Right lobe of liver (tissue), 6 donors: ENCODE results near the gene SPATA46. TPM values are rescaled to one million over a fixed set of nuclear protein-coding genes. Genes with fewer than 3 reads are reported as not detected.

Experiments used
- ATAC-seq, 4 donors: fragments of 200-7000 bp; cut with Tn5 transposase; one replicate each; pipeline ENCODE4 v1.9.1; 2020; ENCODE audit warnings: mild to moderate bottlenecking in 4 of 4, moderate library complexity in 4 of 4
- DNase-seq, 3 donors: peaks; one replicate each; pipeline ENCODE4 v3.0.0-alpha.2; 2020
- H3K27ac ChIP-seq, 3 donors: fragments of 200-600 bp; one replicate each; pipeline ENCODE4 v1.8.0; 2022
- H3K27me3 ChIP-seq, 2 donors: fragments of 200-600 bp; one replicate each; pipeline ENCODE4 v1.8.0; 2022
- H3K36me3 ChIP-seq, 4 donors: fragments of 200-600 bp; sonication (generic) in 1 of 4; one replicate each; pipeline versions ENCODE4 v1.5.1 to v1.8.0; 2017 to 2022; ENCODE audit warnings: control low read depth in 1 of 4
- H3K4me1 ChIP-seq, 4 donors: fragments of 200-600 bp; sonication (generic) in 1 of 4; one replicate each; pipeline versions ENCODE4 v1.5.1 to v1.8.0; 2017 to 2022; ENCODE audit warnings: control low read depth in 1 of 4
- H3K4me3 ChIP-seq, 3 donors: fragments of 200-600 bp; one replicate each; pipeline ENCODE4 v1.8.0; 2022
- H3K9me3 ChIP-seq, 4 donors: fragments of 200-600 bp; sonication (generic) in 1 of 4; one replicate each; pipeline versions ENCODE4 v1.5.1 to v1.8.0; 2017 to 2022; ENCODE audit warnings: control low read depth in 1 of 4
- POLR2A ChIP-seq: fragments of 450-650 bp; IDR thresholded peaks from one replicate; pipeline ENCODE4 v1.6.1; 2017; ENCODE audit warnings: antibody characterized with exemption, mild to moderate bottlenecking
- WGBS: methylation state at CpG from one replicate; pipeline ENCODE4 v1.1.6; 2018; ENCODE audit warnings: low coverage, low lambda C conversion rate; ENCODE audit not compliant: insufficient coverage; ENCODE audit errors: missing lambda C conversion rate; 5-methylcytosine and 5-hydroxymethylcytosine counted together
- intact Hi-C, 2 donors: fragments of 100-400 bp; cut with DNase I; formaldehyde crosslinking; loops; one replicate each; pipeline versions ENCODE4 v1.11.2 to v1.14.1; 2022
- total RNA-seq, 6 experiments: library from RNA; depleted of rRNA in 2 of 6; stranded (reverse); fragments of >200 nt in 2 of 6; fragmentation: NEBNext Ultra II Directional in 3 of 6; extraction: Animal tissue kit (Norgen Biotek cat#: 25700) in 3 of 6; gene quantifications; one replicate each; pipeline versions ENCODE4 v1.1.0 to v1.2.4, GENCODE V29; 2016 to 2023
- TF ChIP-seq, protein P1 (sequence below), 4 donors: fragments of 200-600 bp in 3 of 4; fragments of 450-650 bp in 1 of 4; IDR thresholded peaks; one replicate each; pipeline versions ENCODE4 v1.5.1 to v1.8.0; 2016 to 2022; ENCODE audit warnings: antibody characterized with exemption in 4 of 4, mild to moderate bottlenecking in 2 of 4
- donor health status: DM: no; HTN: yes; CAD: no.
- donor health status: DM: no; HTN: no; CAD: no.
- donor health status: DM: no; HTN: no; CAD: no.
- donor health status: DM: no; HTN: yes; CAD: no.
- donor health status: DM: no; HTN: yes; CAD: no.

The SPATA46 gene
- total RNA-seq, 6 experiments from 2014 or later: not detected

DNA sequence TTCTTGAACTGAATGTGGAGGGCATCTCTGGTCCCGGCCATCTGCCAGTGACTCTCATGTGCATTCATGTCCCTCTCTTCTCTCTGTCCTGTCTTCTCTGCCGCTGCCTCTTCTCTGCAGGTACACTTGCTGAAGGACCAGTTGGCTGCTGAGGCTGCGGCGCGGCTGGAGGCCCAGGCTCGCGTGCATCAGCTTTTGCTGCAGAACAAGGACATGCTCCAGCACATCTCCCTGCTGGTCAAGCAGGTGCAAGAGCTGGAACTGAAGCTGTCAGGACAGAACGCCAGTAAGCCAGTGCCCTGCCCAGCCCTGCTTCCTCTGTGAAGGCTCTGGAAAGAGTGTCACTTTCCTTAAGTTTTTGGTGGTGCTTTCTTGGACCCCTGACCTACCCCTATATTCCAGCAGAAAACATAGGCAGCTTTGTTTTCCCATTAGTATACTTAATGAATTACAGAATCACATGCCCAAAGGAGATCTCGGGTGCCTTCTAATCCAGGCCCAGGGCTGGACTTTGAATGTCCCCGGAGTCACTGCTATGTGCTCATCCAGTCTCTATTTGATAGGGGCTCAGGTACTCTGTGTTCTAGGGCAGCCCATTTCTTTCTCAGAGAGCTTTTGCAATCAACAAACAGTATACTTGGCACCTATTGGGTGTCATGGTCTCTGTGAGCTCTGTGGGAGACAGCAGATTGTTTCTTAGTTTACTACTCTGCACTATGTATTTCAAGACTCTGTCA, 11.2 kb downstream of the SPATA46 start:
- no peak for TF ChIP-seq POLR2A
- TF ChIP-seq, protein P1, sequence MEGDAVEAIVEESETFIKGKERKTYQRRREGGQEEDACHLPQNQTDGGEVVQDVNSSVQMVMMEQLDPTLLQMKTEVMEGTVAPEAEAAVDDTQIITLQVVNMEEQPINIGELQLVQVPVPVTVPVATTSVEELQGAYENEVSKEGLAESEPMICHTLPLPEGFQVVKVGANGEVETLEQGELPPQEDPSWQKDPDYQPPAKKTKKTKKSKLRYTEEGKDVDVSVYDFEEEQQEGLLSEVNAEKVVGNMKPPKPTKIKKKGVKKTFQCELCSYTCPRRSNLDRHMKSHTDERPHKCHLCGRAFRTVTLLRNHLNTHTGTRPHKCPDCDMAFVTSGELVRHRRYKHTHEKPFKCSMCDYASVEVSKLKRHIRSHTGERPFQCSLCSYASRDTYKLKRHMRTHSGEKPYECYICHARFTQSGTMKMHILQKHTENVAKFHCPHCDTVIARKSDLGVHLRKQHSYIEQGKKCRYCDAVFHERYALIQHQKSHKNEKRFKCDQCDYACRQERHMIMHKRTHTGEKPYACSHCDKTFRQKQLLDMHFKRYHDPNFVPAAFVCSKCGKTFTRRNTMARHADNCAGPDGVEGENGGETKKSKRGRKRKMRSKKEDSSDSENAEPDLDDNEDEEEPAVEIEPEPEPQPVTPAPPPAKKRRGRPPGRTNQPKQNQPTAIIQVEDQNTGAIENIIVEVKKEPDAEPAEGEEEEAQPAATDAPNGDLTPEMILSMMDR (IDR thresholded peaks at IDR 0.05): no peak
- H3K9me3 ChIP-seq: no peaks in the 10 kb centered on the region
- peak overlapping the region; percentile 54 to 94 (median 93) for H3K27ac ChIP-seq
- peaks cover 0 to 65% (median 32%) of the 10 kb centered on the region in 4 donors for H3K4me1 ChIP-seq
- WGBS: 43% methylated on average over 7 of the region's 10 CpGs
- H3K36me3 ChIP-seq: peaks cover 0 to 8% (median 2%) of the 10 kb centered on the region in 4 donors
- H3K27me3 ChIP-seq: no peaks in the 10 kb centered on the region
- no peak overlapping the region for H3K4me3 ChIP-seq
- ATAC-seq (peak; percentile 69 to 86 (median 80)), DNase-seq (peak in 1 of 3 donors; percentile 88)
- intact Hi-C loops: no loop called here

DNA sequence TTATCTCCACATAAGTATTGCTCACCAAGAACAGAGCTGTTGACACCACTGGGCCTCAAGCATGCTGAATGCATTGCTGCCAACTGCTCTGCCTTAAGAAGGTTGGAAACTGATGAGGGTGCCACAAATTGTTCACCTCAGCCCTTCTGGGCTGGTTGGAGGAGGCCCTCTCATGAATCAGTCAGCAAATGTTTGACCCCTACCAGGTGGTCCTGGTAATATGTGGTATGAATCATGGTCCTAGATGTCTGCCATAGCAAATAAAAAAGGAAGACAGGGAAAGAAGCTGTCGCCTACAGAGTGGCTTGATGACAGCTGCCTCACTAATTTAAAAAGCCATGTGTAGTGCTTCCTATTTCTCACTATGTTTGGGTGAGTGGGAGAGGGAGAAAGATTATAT, 12.2 kb downstream of the SPATA46 start:
- intact Hi-C loops: no loop called here
- H3K4me1 ChIP-seq: peaks cover 0 to 61% (median 30%) of the 10 kb centered on the region in 4 donors

DNA sequence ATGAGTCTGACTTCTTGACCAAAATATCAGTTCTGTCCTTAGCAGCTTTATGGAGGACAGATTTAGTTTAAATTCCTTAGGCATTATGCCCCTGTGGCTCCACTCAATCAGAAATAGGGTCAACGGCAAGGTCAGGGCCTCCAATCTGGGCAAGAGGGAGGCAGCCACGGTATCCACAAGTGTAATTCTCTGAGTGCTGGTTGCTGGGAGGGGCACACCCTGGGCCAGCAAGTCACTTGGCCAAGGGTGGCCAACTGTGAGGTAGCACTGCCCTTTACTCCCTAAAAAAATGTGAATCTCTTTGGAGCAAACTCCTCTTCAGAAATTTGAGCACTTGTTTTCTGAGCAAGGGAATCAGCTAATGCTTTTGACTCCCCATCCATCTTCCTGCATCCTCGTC, 12.8 kb downstream of the SPATA46 start:
- DNase-seq: peak in 1 of 3 donors; percentile 64
- Histone ChIP-seq H3K9me3 (no peaks in the 10 kb centered on the region), H3K4me1 (peaks cover 0 to 61% (median 28%) of the 10 kb centered on the region in 4 donors), H3K36me3 (peaks cover 0 to 8% (median 3%) of the 10 kb centered on the region in 4 donors), H3K27ac (peak overlapping the region in 2 of 3 donors; percentile 93 to 94), H3K27me3 (no peaks in the 10 kb centered on the region), H3K4me3 (no peak overlapping the region)
- peak in 1 of 4 donors; percentile 13 for ATAC-seq
- TF ChIP-seq, protein P1 (IDR thresholded peaks at IDR 0.05): no peak
- no peak for TF ChIP-seq POLR2A
- intact Hi-C loops: no loop called here
- WGBS: 80% methylated on average over 3 of the region's 3 CpGs

More for the DNA sequence above, 12.2 kb downstream of the SPATA46 start:
- H3K27ac ChIP-seq: peak overlapping the region in 2 of 3 donors; percentile 93 to 94
- ATAC-seq (no peak), DNase-seq (peak in 1 of 3 donors; percentile 17)
- H3K36me3 ChIP-seq: peaks cover 0 to 8% (median 2%) of the 10 kb centered on the region in 4 donors
- H3K9me3 ChIP-seq: no peaks in the 10 kb centered on the region
- TF ChIP-seq, protein P1 (IDR thresholded peaks at IDR 0.05): no peak
- TF ChIP-seq POLR2A: no peak
- WGBS: no CpG with 5 or more reads among the region's 1 CpG
- no peaks in the 10 kb centered on the region for H3K27me3 ChIP-seq
- no peak overlapping the region for H3K4me3 ChIP-seq

DNA sequence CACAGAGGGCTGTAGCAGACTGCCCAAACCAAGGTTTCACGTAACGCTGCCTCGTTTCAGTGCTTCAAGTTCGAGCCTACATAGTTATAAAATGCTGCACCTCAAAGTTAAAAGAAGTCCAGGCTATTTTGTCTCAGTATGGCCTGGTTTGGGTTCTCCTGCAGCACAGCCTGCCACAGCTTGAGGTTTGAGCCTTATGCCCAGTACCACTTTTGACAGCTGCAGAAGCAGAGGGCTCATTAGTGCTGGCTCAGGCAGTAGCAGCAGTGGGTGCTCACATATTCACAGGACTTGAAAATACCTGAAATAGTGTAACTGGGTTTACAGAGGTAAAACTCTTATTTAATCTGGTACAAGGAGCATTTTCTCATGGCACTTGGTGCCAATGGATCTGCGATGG, 15.3 kb downstream of the SPATA46 start:
- H3K27ac ChIP-seq: peak overlapping the region in 2 of 3 donors; percentile 82 to 94
- ATAC-seq (no peak), DNase-seq (peak in 1 of 3 donors; percentile 34)
- peaks cover 0 to 4% (median 0%) of the 10 kb centered on the region in 4 donors for H3K36me3 ChIP-seq
- no peak overlapping the region for H3K4me3 ChIP-seq
- H3K4me1 ChIP-seq: peaks cover 0 to 52% (median 22%) of the 10 kb centered on the region in 4 donors
- no peak for TF ChIP-seq POLR2A
- H3K27me3 ChIP-seq: no peaks in the 10 kb centered on the region
- no peaks in the 10 kb centered on the region for H3K9me3 ChIP-seq
- intact Hi-C loops: no loop called here
- WGBS: 87% methylated on average over 5 of the region's 5 CpGs

DNA sequence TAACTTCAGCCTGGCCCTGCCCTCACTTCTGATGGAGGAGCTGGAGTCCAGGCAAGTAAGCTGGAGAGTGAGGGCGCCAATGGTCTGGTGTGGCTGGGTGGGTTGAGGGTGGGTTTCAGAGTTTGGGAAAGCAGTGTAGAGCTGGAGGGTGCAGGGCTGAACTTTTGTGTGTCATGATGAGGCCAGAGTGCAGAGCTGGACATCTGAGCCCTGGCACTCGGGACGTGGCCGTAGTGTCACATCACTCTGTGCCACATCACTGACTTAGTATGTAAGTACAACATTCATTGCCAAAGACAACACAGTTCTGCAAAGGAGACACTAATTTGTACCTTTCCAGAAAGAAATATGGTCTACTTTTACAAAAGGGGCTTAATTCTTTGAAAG, 15.8 kb downstream of the SPATA46 start:
- Histone ChIP-seq H3K4me1 (peaks cover 0 to 47% (median 20%) of the 10 kb centered on the region in 4 donors), H3K4me3 (no peak overlapping the region), H3K27ac (peak overlapping the region in 2 of 3 donors; percentile 82 to 94), H3K36me3 (peaks cover 0 to 7% (median 0%) of the 10 kb centered on the region in 4 donors), H3K9me3 (no peaks in the 10 kb centered on the region), H3K27me3 (no peaks in the 10 kb centered on the region)
- intact Hi-C loops: no loop called here
- peak; percentile 49 to 88 (median 82) for DNase-seq
- WGBS: 43% methylated on average over 3 of the region's 4 CpGs
- TF ChIP-seq POLR2A: no peak
- TF ChIP-seq, protein P1 (IDR thresholded peaks at IDR 0.05): no peak
- ATAC-seq: peak; percentile 73 to 78 (median 76)
